Neural progenitor cell (in vitro differentiated cells): Measurements from ENCODE around the gene ALAS1. TPM values are rescaled to one million over a fixed set of nuclear protein-coding genes. Genes with fewer than 3 reads are reported as not detected.

Experiments
- DNase-seq: peaks from one replicate; pipeline ENCODE4 v3.0.0-alpha.2; 2016; ENCODE audit warnings: low spot score
- H2AFZ ChIP-seq: fragments of 200-600 bp; sonication (generic); replicated peaks from 2 replicates; pipeline ENCODE4 v1.6.1; 2016; ENCODE audit warnings: antibody characterized with exemption
- H3F3A ChIP-seq: fragments of 200-600 bp; sonication (generic); 2 replicates; pipeline ENCODE4 v1.6.1; 2016; ENCODE audit warnings: antibody characterized with exemption, low read depth
- H3K27ac ChIP-seq: fragments of 200-600 bp; sonication (generic); 2 replicates; pipeline ENCODE4 v1.5.1; 2016; ENCODE audit warnings: mild to moderate bottlenecking
- H3K27me3 ChIP-seq: fragments of 200-600 bp; sonication (generic); 2 replicates; pipeline ENCODE4 v1.6.1; 2016; ENCODE audit warnings: mild to moderate bottlenecking, moderate library complexity
- H3K36me3 ChIP-seq: fragments of 200-600 bp; sonication (generic); 2 replicates; pipeline ENCODE4 v1.5.1; 2016
- H3K4me1 ChIP-seq: fragments of 200-600 bp; sonication (generic); 2 replicates; pipeline ENCODE4 v1.6.1; 2016; ENCODE audit warnings: mixed run types
- H3K4me2 ChIP-seq: fragments of 200-600 bp; sonication (generic); 2 replicates; pipeline ENCODE4 v1.6.1; 2016
- H3K4me3 ChIP-seq: fragments of 200-600 bp; sonication (generic); 2 replicates; pipeline ENCODE4 v1.5.1; 2016
- H3K79me2 ChIP-seq: fragments of 200-600 bp; sonication (generic); 2 replicates; pipeline ENCODE4 v1.6.1; 2016; ENCODE audit warnings: low read depth
- H3K9ac ChIP-seq: fragments of 200-600 bp; sonication (generic); 2 replicates; pipeline ENCODE4 v1.6.1; 2016
- H3K9me3 ChIP-seq: fragments of 200-600 bp; sonication (generic); 2 replicates; pipeline ENCODE4 v1.5.1; 2016; ENCODE audit warnings: low read depth
- H4K20me1 ChIP-seq: fragments of 200-600 bp; sonication (generic); 2 replicates; pipeline ENCODE4 v1.6.1; 2016; ENCODE audit warnings: low read depth
- H3K27ac Mint-ChIP-seq: 3 replicates; pipeline ENCODE4 v1.8.0; 2021; ENCODE audit warnings: mixed read lengths
- H3K27me3 Mint-ChIP-seq: 2 replicates; pipeline ENCODE4 v1.8.0; 2022; ENCODE audit warnings: low read depth, mild to moderate bottlenecking, inconsistent platforms, moderate library complexity, mixed read lengths; ENCODE audit not compliant: insufficient read depth
- H3K36me3 Mint-ChIP-seq: 3 replicates; pipeline ENCODE4 v1.8.0; 2021; ENCODE audit warnings: mixed read lengths
- H3K4me1 Mint-ChIP-seq: 3 replicates; pipeline ENCODE4 v1.8.0; 2021; ENCODE audit warnings: mixed read lengths
- H3K4me3 Mint-ChIP-seq: 3 replicates; pipeline ENCODE4 v1.8.0; 2021; ENCODE audit warnings: mild to moderate bottlenecking, moderate library complexity, mixed read lengths
- H3K9me3 Mint-ChIP-seq: 3 replicates; pipeline ENCODE4 v1.8.0; 2020; ENCODE audit warnings: mixed read lengths
- CTCF ChIP-seq: fragments of 200-600 bp; sonication (generic); IDR thresholded peaks from 2 replicates; pipeline ENCODE4 v1.5.1; 2017; ENCODE audit warnings: antibody characterized with exemption, mild to moderate bottlenecking
- EZH2 ChIP-seq: fragments of 200-600 bp; sonication (generic); IDR thresholded peaks from 2 replicates; pipeline ENCODE4 v1.6.1; 2017; ENCODE audit warnings: antibody characterized with exemption, mild to moderate bottlenecking, moderate library complexity
- EZH2phosphoT487 ChIP-seq: fragments of 200-600 bp; sonication (generic); IDR thresholded peaks from 2 replicates; pipeline ENCODE4 v1.6.1; 2017; ENCODE audit warnings: antibody characterized with exemption
- total RNA-seq: library from RNA; depleted of rRNA; stranded (reverse); fragments of >200 nt; gene quantifications from 2 replicates; pipeline ENCODE4 v1.2.3, GENCODE V29; 2015; ENCODE audit warnings: low replicate concordance

Gene ALAS1
- total RNA-seq, 1 donor from 2014 or later, result 35.0 TPM

GRCh38 chr3:52195291-52195597 lies 2.7 kb upstream of the ALAS1 start:
- Histone ChIP-seq H3K4me1 (peaks cover 13% of the 10 kb centered on the region), H4K20me1 (peaks cover 12% of the 10 kb centered on the region)
- peaks cover 6% of the 10 kb centered on the region for H3K36me3 Mint-ChIP-seq

DNA sequence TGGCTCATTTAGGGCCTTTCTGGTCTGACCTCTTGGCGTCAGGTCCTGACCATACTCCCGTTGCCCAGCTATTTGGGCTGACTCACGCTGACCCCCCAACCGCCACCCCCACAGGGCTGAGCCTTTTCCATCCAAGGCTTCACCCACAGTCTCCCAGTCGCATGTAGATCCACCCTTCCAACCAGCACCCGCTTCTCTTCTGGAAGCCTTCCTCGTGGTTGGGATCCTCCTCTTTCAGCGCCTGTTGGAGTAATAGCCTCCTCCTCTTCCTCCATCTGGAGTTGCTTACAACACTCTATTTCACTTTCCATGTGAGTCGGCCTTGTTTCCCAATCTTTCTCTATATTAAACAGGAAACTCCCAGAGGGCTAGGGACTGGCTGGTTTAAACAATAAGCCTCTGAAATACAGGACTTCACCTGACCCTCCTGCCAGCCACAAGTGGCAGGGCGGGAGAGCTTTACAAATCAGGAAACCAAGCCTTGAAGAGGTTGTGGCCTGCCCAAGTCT lies 2.1 kb upstream of the ALAS1 start:
- TF ChIP-seq CTCF (no peak), EZH2phosphoT487 (no peak), EZH2 (no peak)
- no peak overlapping the region for H2AFZ ChIP-seq
- peaks cover 2% of the 10 kb centered on the region for H3K27me3 Mint-ChIP-seq

More at GRCh38 chr3:52195291-52195597, 2.7 kb upstream of the ALAS1 start:
- no peak overlapping the region for H3K27ac Mint-ChIP-seq
- peaks cover 2% of the 10 kb centered on the region for H3K27me3 Mint-ChIP-seq
- H3K9me3 Mint-ChIP-seq, result no peaks in the 10 kb centered on the region
- Histone ChIP-seq H3F3A (no peaks in the 10 kb centered on the region), H3K79me2 (peaks cover 22% of the 10 kb centered on the region), H3K27ac (no peak overlapping the region), H3K4me2 (no peak overlapping the region), H2AFZ (no peak overlapping the region), H3K9me3 (no peaks in the 10 kb centered on the region), H3K36me3 (peaks cover 7% of the 10 kb centered on the region), H3K9ac (no peak overlapping the region), H3K4me3 (no peak overlapping the region), H3K27me3 (no peaks in the 10 kb centered on the region)
- TF ChIP-seq CTCF, result no peak
- TF ChIP-seq EZH2, result no peak
- no peak for TF ChIP-seq EZH2phosphoT487
- H3K4me1 Mint-ChIP-seq, result peaks cover 26% of the 10 kb centered on the region
- no peak for DNase-seq
- H3K4me3 Mint-ChIP-seq, result no peak overlapping the region

GRCh38 chr3:52196977-52197376 lies 983 bp upstream of the ALAS1 start:
- peaks cover 16% of the 10 kb centered on the region for H3K36me3 ChIP-seq
- H3K4me3 ChIP-seq, result no peak overlapping the region
- H3K9me3 ChIP-seq, result no peaks in the 10 kb centered on the region
- no peak overlapping the region for H2AFZ ChIP-seq
- Mint-ChIP-seq H3K4me1 (peaks cover 16% of the 10 kb centered on the region), H3K27me3 (peaks cover 2% of the 10 kb centered on the region), H3K27ac (peak overlapping the region; percentile 90), H3K4me3 (peak overlapping the region; percentile 99), H3K36me3 (peaks cover 13% of the 10 kb centered on the region), H3K9me3 (no peaks in the 10 kb centered on the region)
- no peak overlapping the region for H3K27ac ChIP-seq
- peaks cover 9% of the 10 kb centered on the region for H3K4me1 ChIP-seq
- H3K79me2 ChIP-seq, result peaks cover 28% of the 10 kb centered on the region
- no peaks in the 10 kb centered on the region for H3K27me3 ChIP-seq
- H3K4me2 ChIP-seq, result no peak overlapping the region
- no peaks in the 10 kb centered on the region for H3F3A ChIP-seq
- peaks cover 12% of the 10 kb centered on the region for H4K20me1 ChIP-seq
- no peak overlapping the region for H3K9ac ChIP-seq
- TF ChIP-seq EZH2phosphoT487, result no peak
- no peak for TF ChIP-seq CTCF
- TF ChIP-seq EZH2, result no peak
- DNase-seq, result no peak

More for the DNA sequence above, 2.1 kb upstream of the ALAS1 start:
- no peaks in the 10 kb centered on the region for H3F3A ChIP-seq
- no peak overlapping the region for H3K4me3 Mint-ChIP-seq
- H3K27ac ChIP-seq, result no peak overlapping the region
- H3K4me2 ChIP-seq, result no peak overlapping the region
- no peak overlapping the region for H3K9ac ChIP-seq
- no peaks in the 10 kb centered on the region for H3K9me3 Mint-ChIP-seq
- peaks cover 9% of the 10 kb centered on the region for H3K4me1 ChIP-seq
- H3K79me2 ChIP-seq, result peaks cover 28% of the 10 kb centered on the region
- no peak overlapping the region for H3K4me3 ChIP-seq
- peaks cover 12% of the 10 kb centered on the region for H4K20me1 ChIP-seq
- H3K9me3 ChIP-seq, result no peaks in the 10 kb centered on the region
- DNase-seq, result no peak
- H3K4me1 Mint-ChIP-seq, result peaks cover 23% of the 10 kb centered on the region
- no peaks in the 10 kb centered on the region for H3K27me3 ChIP-seq
- H3K36me3 Mint-ChIP-seq, result peaks cover 7% of the 10 kb centered on the region
- peaks cover 11% of the 10 kb centered on the region for H3K36me3 ChIP-seq
- no peak overlapping the region for H3K27ac Mint-ChIP-seq
